ENCODE data around the gene TM2D3.

The TM2D3 gene

DNA sequence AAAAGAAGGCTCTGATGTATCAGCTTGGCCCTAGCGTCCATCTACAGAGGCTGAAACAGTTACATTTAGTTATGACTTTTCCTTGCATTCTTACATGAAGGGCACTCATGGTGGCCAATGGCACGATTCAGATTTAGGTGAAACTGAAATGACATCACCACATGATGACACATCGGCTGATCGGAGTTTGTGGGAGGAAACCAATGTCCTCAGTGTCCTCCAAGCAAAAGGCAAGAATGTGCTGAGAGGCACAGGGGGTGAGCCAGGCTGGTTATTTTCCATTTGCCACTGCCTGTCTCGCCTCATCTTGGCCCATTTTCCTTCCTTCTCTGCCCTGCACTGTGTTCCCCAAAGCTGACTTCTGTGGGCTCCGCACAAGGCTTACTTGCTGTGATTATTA lies 37.7 kb upstream of the TM2D3 start:
- in situ Hi-C loops (cut with MboI; ENCODE audit: low pct_unique_long_range_greater_than_20kb, low sequenced_read_pairs, unreplicated experiment), result no loop called here

DNA sequence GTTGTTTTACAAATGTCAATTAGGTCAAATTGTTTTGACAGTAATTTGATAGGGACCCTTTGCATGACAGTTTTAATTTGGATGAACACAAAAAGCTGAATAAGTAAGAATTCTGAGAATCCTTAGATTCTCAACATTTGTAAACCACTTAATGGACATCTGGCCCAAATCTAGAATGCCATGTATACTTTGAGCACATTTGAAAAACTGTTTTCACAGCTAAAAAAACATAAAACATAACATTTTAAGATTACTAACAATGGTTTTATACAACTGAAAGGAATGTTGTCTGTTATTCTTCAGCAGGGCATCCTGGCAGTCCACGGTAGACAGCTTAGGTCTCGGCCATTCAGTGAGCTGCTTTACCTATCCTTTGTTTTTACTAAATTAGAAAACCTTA lies 34.5 kb upstream of the TM2D3 start:
- in situ Hi-C loops (cut with MboI; ENCODE audit: low pct_unique_long_range_greater_than_20kb, low sequenced_read_pairs, unreplicated experiment), result no loop called here
- TF ChIP-seq, protein P1, sequence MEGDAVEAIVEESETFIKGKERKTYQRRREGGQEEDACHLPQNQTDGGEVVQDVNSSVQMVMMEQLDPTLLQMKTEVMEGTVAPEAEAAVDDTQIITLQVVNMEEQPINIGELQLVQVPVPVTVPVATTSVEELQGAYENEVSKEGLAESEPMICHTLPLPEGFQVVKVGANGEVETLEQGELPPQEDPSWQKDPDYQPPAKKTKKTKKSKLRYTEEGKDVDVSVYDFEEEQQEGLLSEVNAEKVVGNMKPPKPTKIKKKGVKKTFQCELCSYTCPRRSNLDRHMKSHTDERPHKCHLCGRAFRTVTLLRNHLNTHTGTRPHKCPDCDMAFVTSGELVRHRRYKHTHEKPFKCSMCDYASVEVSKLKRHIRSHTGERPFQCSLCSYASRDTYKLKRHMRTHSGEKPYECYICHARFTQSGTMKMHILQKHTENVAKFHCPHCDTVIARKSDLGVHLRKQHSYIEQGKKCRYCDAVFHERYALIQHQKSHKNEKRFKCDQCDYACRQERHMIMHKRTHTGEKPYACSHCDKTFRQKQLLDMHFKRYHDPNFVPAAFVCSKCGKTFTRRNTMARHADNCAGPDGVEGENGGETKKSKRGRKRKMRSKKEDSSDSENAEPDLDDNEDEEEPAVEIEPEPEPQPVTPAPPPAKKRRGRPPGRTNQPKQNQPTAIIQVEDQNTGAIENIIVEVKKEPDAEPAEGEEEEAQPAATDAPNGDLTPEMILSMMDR (IDR thresholded peaks at IDR 0.05; ENCODE audit: extremely low read depth, insufficient read depth, missing control alignments), result no peak
- DNase-seq (ENCODE audit: low spot score), result no peak

More for the DNA sequence above, 37.7 kb upstream of the TM2D3 start:
- DNase-seq (ENCODE audit: low spot score), result no peak
- TF ChIP-seq, protein P1 (IDR thresholded peaks at IDR 0.05; ENCODE audit: extremely low read depth, insufficient read depth, missing control alignments), result no peak

DNA sequence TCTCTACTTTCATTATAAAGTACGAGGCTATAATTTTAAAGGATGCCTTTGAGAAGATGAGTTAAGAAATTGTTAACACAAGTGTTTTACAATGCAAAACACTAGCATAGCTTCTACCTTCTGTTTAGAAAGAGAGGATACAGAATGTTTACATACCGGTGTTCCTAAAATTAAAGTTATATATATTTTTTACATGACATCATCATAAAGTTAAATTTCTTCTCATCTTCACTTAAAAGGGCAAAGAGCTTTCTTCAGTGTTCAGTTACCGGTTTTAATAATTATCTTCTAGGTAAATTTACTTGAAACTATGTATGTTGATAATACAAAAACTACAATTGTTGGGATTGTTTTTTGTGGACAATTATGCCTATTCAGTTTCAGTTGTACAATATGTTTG lies 32.7 kb upstream of the TM2D3 start:
- in situ Hi-C loops (cut with MboI; ENCODE audit: low pct_unique_long_range_greater_than_20kb, low sequenced_read_pairs, unreplicated experiment), result no loop called here
- DNase-seq (ENCODE audit: low spot score), result no peak
- TF ChIP-seq, protein P1 (IDR thresholded peaks at IDR 0.05; ENCODE audit: extremely low read depth, insufficient read depth, missing control alignments), result no peak

DNA sequence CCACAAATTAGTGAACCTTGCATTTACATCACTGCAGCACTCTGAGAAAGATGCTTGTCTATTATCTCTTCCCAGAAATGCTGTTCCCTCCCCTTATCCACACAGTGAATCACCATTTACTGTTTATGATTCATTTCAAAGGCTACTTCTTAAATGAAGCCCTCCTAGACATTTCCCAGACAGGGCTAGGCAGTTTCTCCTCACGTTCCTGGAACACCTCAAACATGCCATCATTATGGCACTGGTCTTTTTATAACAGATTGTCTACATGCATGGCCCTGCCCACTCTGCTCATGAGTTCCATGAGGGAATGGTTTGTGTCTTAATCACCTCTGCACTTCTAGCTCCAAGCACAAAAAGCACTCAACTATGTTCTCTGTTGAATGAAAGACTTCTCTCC lies 32.2 kb upstream of the TM2D3 start:
- in situ Hi-C loops (cut with MboI; ENCODE audit: low pct_unique_long_range_greater_than_20kb, low sequenced_read_pairs, unreplicated experiment), result no loop called here
- DNase-seq (ENCODE audit: low spot score), result no peak
- TF ChIP-seq, protein P1 (IDR thresholded peaks at IDR 0.05; ENCODE audit: extremely low read depth, insufficient read depth, missing control alignments), result no peak

DNA sequence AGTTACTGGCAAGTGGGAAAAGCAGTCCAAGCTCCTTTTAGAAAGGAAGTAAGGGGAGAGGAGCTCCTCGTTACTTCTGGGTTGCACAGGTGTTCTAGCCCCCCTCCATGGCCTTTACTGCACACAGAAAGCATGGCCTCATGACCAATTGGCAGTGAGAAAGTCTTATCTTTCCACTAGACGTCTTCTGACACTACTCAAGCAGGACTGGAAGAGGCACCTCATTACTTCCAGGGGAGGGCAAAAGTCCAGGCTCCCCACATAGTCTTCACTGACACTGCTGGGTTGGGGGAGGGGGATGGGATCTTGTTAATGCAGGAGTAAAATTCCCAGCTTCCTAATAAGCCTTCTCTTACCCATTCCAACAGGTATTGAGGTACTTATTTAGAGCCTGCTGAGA lies 27.6 kb upstream of the TM2D3 start:
- in situ Hi-C loops (cut with MboI; ENCODE audit: low pct_unique_long_range_greater_than_20kb, low sequenced_read_pairs, unreplicated experiment), result loop anchor here (10.0 kb wide), 1 partner anchor 55 kb away; no protein-coding TSS in a partner anchor
- TF ChIP-seq, protein P1 (IDR thresholded peaks at IDR 0.05; ENCODE audit: extremely low read depth, insufficient read depth, missing control alignments), result no peak

DNA sequence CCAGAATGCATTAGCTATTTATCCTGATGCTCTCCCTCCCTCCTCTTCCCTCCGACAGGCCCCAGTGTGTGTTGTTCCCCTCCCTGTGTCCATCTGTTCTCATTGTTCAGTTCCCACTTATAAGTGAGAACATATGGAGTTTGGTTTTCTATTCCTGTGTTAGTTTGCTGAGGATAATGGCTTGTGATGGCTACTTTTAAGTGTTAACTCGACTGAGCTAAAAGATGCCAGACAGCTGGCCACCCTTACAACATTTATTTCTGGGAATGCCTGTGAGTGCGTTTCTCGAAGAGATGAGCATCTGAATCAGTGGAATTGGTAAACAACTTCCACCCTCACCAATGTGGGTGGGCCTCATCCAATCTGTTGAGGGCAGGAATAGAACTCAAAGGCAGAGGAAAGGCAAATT lies 24.7 kb upstream of the TM2D3 start:
- in situ Hi-C loops (cut with MboI; ENCODE audit: low pct_unique_long_range_greater_than_20kb, low sequenced_read_pairs, unreplicated experiment), result loop anchor here (10.0 kb wide), 1 partner anchor 58 kb away; no protein-coding TSS in a partner anchor
- TF ChIP-seq, protein P1 (IDR thresholded peaks at IDR 0.05; ENCODE audit: extremely low read depth, insufficient read depth, missing control alignments), result no peak
- DNase-seq (ENCODE audit: low spot score), result no peak

More for the DNA sequence above, 27.6 kb upstream of the TM2D3 start:
- DNase-seq (ENCODE audit: low spot score), result no peak

Data from GM13977 (cell line).